B cell (primary cell): ENCODE results near the gene MEIS2. TPM values are rescaled to one million over a fixed set of nuclear protein-coding genes. Genes with fewer than 3 reads are reported as not detected.

Source experiments
- ATAC-seq: fragments of 200-7000 bp; cut with Tn5 transposase; one replicate; pipeline ENCODE4 v1.10.0; 2021; ENCODE audit warnings: low read depth, mild to moderate bottlenecking, moderate number of reproducible peaks, moderate library complexity
- CTCF ChIA-PET: fragments of 350-600 bp; sonication (Branson Sonifier 250); formaldehyde crosslinking; loops from one replicate; lab custom pipeline; 2021; ENCODE audit warnings: antibody characterized with exemption, inconsistent platforms; lab: Charles Lee
- POLR2A ChIA-PET: fragments of 350-600 bp; sonication (Branson Sonifier 250); formaldehyde crosslinking; loops from one replicate; lab custom pipeline; 2021; ENCODE audit warnings: antibody characterized with exemption; lab: Charles Lee
- DNase-seq: peaks from one replicate; pipeline ENCODE4 v3.0.0; 2013
- H2AFZ ChIP-seq: 2 replicates; pipeline ENCODE4 v1.6.1; 2012; ENCODE audit warnings: mild to moderate bottlenecking, low read depth, low read length; ENCODE audit not compliant: insufficient read depth, poor library complexity, severe bottlenecking
- H3K27ac ChIP-seq, 2 donors: 1 replicate in 1 of 2; 2 replicates in 1 of 2; pipeline ENCODE4 v1.5.1; 2012 to 2013; ENCODE audit warnings: low read length in 2 of 2, mild to moderate bottlenecking in 2 of 2, moderate library complexity in 1 of 2
- H3K27me3 ChIP-seq, 4 experiments: fragments of 200-600 bp in 1 of 4; sonication (generic) in 1 of 4; replicated peaks in 1 of 4; 1 replicate in 2 of 4; 2 replicates in 2 of 4; pipeline versions ENCODE4 v1.6.1 to v1.7.0; 2013 to 2016; ENCODE audit warnings: low read length in 3 of 4, mild to moderate bottlenecking in 2 of 4, mixed read lengths in 1 of 4, moderate library complexity in 1 of 4; ENCODE audit not compliant: insufficient read depth in 4 of 4, control insufficient read depth in 3 of 4; ENCODE audit errors: control extremely low read depth in 1 of 4
- H3K36me3 ChIP-seq, 2 experiments: replicated peaks in 1 of 2; 1 replicate in 1 of 2; 2 replicates in 1 of 2; pipeline versions ENCODE4 v1.6.1 to v1.7.1; 2013; ENCODE audit warnings: low read length in 1 of 2; ENCODE audit not compliant: insufficient read depth in 2 of 2, control insufficient read depth in 1 of 2; ENCODE audit errors: control extremely low read depth in 1 of 2, extremely low read depth in 1 of 2
- H3K4me1 ChIP-seq, 2 donors: fragments of 200-600 bp in 1 of 2; sonication (generic) in 1 of 2; 1 replicate in 1 of 2; 2 replicates in 1 of 2; pipeline versions ENCODE4 v1.5.1 to v1.6.1; 2013 to 2017; ENCODE audit warnings: low read length in 2 of 2; ENCODE audit not compliant: control insufficient read depth in 2 of 2, insufficient read depth in 2 of 2
- H3K4me2 ChIP-seq: replicated peaks from 2 replicates; pipeline ENCODE3; 2012; ENCODE audit warnings: mild to moderate bottlenecking, low read depth, low read length; ENCODE audit not compliant: poor library complexity, severe bottlenecking
- H3K4me3 ChIP-seq, 5 experiments: fragments of 200-600 bp in 1 of 5; sonication (generic) in 1 of 5; 1 replicate in 3 of 5; 2 replicates in 2 of 5; pipeline versions ENCODE4 v1.5.1 to v1.7.0; 2011 to 2016; ENCODE audit warnings: low read length in 4 of 5, mild to moderate bottlenecking in 4 of 5, low read depth in 2 of 5, control low read depth in 1 of 5, moderate library complexity in 1 of 5; ENCODE audit not compliant: insufficient read depth in 1 of 5; ENCODE audit errors: control extremely low read depth in 1 of 5, extremely low read depth in 1 of 5
- H3K79me2 ChIP-seq: fragments of 200-600 bp; sonication (generic); one replicate; pipeline ENCODE4 v1.6.0; 2016; ENCODE audit warnings: low read length; ENCODE audit not compliant: control insufficient read depth, insufficient read depth
- H3K9ac ChIP-seq: fragments of 200-600 bp; sonication (generic); 2 replicates; pipeline ENCODE4 v1.6.1; 2017; ENCODE audit warnings: mild to moderate bottlenecking, low read length, moderate library complexity
- H3K9me3 ChIP-seq, 3 donors: one replicate each; pipeline versions ENCODE4 v1.6.1 to v1.7.1; 2013; ENCODE audit warnings: low read length in 2 of 3; ENCODE audit not compliant: control insufficient read depth in 2 of 3, insufficient read depth in 1 of 3; ENCODE audit errors: control extremely low read depth in 1 of 3
- H4K20me1 ChIP-seq: 2 replicates; pipeline ENCODE4 v1.6.0; 2012; ENCODE audit warnings: mild to moderate bottlenecking, low read length; ENCODE audit not compliant: insufficient read depth, control insufficient read depth, poor library complexity, severe bottlenecking
- H3K27ac Mint-ChIP-seq: one replicate; pipeline ENCODE4 v1.8.0; 2021; ENCODE audit warnings: mixed read lengths
- H3K27me3 Mint-ChIP-seq: one replicate; pipeline ENCODE4 v1.8.0; 2021; ENCODE audit warnings: mixed read lengths
- H3K4me1 Mint-ChIP-seq: one replicate; pipeline ENCODE4 v1.8.0; 2021; ENCODE audit warnings: mixed read lengths
- H3K4me3 Mint-ChIP-seq: one replicate; pipeline ENCODE4 v1.8.0; 2021; ENCODE audit warnings: mixed read lengths
- H3K9me3 Mint-ChIP-seq: one replicate; pipeline ENCODE4 v1.8.0; 2022; ENCODE audit warnings: mixed read lengths; ENCODE audit not compliant: insufficient read depth
- EZH2 ChIP-seq: IDR thresholded peaks from 2 replicates; pipeline ENCODE4 v1.6.1; 2012; ENCODE audit warnings: borderline replicate concordance, low read depth, mild to moderate bottlenecking, moderate library complexity, low read length; ENCODE audit not compliant: insufficient read depth, poor library complexity, severe bottlenecking
- WGBS: methylation state at CpG from one replicate; pipeline ENCODE4 v1.1.5; 2013; ENCODE audit warnings: missing lambda C conversion rate; ENCODE audit not compliant: insufficient coverage; 5-methylcytosine and 5-hydroxymethylcytosine counted together
- intact Hi-C: fragments of 100-400 bp; cut with micrococcal nuclease; formaldehyde crosslinking; loops from one replicate; pipeline ENCODE4 v1.10.0; 2022
- polyA plus RNA-seq: library from polyadenylated mRNA; depleted of rRNA; stranded (reverse); fragments of >200 nt; gene quantifications from 2 replicates; pipeline ENCODE4 v1.2.3, GENCODE V29; 2012
- total RNA-seq, 2 donors: library from RNA; stranded (reverse); fragments of 120-200 nt in 1 of 2; gene quantifications; 1 replicate in 1 of 2; 2 replicates in 1 of 2; pipeline versions ENCODE4 v1.2.3 to v1.2.4, GENCODE V29; 2013 to 2022
- TF ChIP-seq, protein P1 (sequence below): fragments of 200-600 bp; IDR thresholded peaks from one replicate; pipeline ENCODE4 v1.8.0; 2022; ENCODE audit warnings: antibody characterized with exemption, mild to moderate bottlenecking

The MEIS2 gene
- total and polyA plus RNA-seq, 2 donors (not counting 1 experiment from before 2014, with no cell fraction given): 0.22 TPM; not detected in 1

GRCh38 chr15:37020852-37021251 is 79.5 kb downstream of the MEIS2 start:
- POLR2A ChIA-PET: no interaction called here
- Histone ChIP-seq H3K4me2 (no peak overlapping the region), H3K27ac (no peak overlapping the region), H3K36me3 (no peaks in the 10 kb centered on the region), H3K79me2 (no peaks in the 10 kb centered on the region), H2AFZ (no peak overlapping the region), H3K4me1 (no peaks in the 10 kb centered on the region), H3K9me3 (no peaks in the 10 kb centered on the region), H3K9ac (no peak overlapping the region), H3K27me3 (no peaks in the 10 kb centered on the region), H4K20me1 (no peaks in the 10 kb centered on the region), H3K4me3 (no peak overlapping the region)
- H3K9me3 Mint-ChIP-seq: no peaks in the 10 kb centered on the region
- intact Hi-C loops: no loop called here
- H3K27ac Mint-ChIP-seq: no peak overlapping the region
- H3K4me1 Mint-ChIP-seq: no peaks in the 10 kb centered on the region
- DNase-seq (no peak), ATAC-seq (no peak)
- no peak overlapping the region for H3K4me3 Mint-ChIP-seq
- CTCF ChIA-PET: no interaction called here
- H3K27me3 Mint-ChIP-seq: no peaks in the 10 kb centered on the region
- TF ChIP-seq EZH2: no peak
- TF ChIP-seq, protein P1, sequence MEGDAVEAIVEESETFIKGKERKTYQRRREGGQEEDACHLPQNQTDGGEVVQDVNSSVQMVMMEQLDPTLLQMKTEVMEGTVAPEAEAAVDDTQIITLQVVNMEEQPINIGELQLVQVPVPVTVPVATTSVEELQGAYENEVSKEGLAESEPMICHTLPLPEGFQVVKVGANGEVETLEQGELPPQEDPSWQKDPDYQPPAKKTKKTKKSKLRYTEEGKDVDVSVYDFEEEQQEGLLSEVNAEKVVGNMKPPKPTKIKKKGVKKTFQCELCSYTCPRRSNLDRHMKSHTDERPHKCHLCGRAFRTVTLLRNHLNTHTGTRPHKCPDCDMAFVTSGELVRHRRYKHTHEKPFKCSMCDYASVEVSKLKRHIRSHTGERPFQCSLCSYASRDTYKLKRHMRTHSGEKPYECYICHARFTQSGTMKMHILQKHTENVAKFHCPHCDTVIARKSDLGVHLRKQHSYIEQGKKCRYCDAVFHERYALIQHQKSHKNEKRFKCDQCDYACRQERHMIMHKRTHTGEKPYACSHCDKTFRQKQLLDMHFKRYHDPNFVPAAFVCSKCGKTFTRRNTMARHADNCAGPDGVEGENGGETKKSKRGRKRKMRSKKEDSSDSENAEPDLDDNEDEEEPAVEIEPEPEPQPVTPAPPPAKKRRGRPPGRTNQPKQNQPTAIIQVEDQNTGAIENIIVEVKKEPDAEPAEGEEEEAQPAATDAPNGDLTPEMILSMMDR: no peak

GRCh38 chr15:37019479-37020433 is 80.6 kb downstream of the MEIS2 start:
- H3K4me3 Mint-ChIP-seq: no peak overlapping the region
- H3K4me1 Mint-ChIP-seq: no peaks in the 10 kb centered on the region
- Histone ChIP-seq H3K9me3 (no peaks in the 10 kb centered on the region), H2AFZ (no peak overlapping the region), H3K4me2 (no peak overlapping the region), H3K36me3 (no peaks in the 10 kb centered on the region), H4K20me1 (no peaks in the 10 kb centered on the region), H3K9ac (no peak overlapping the region), H3K27ac (no peak overlapping the region), H3K79me2 (no peaks in the 10 kb centered on the region), H3K27me3 (no peaks in the 10 kb centered on the region), H3K4me3 (no peak overlapping the region), H3K4me1 (no peaks in the 10 kb centered on the region)
- POLR2A ChIA-PET: no interaction called here
- TF ChIP-seq EZH2: no peak
- DNase-seq (no peak), ATAC-seq (no peak)
- no peaks in the 10 kb centered on the region for H3K9me3 Mint-ChIP-seq
- CTCF ChIA-PET: no interaction called here
- intact Hi-C loops: no loop called here
- H3K27ac Mint-ChIP-seq: no peak overlapping the region
- 73% methylated on average over 10 of the region's 18 CpGs for WGBS
- no peaks in the 10 kb centered on the region for H3K27me3 Mint-ChIP-seq
